ENCODE data around the gene CCDC141. TPM values are rescaled to one million over a fixed set of nuclear protein-coding genes. Genes with fewer than 3 reads are reported as not detected.

Gene CCDC141, protein sequence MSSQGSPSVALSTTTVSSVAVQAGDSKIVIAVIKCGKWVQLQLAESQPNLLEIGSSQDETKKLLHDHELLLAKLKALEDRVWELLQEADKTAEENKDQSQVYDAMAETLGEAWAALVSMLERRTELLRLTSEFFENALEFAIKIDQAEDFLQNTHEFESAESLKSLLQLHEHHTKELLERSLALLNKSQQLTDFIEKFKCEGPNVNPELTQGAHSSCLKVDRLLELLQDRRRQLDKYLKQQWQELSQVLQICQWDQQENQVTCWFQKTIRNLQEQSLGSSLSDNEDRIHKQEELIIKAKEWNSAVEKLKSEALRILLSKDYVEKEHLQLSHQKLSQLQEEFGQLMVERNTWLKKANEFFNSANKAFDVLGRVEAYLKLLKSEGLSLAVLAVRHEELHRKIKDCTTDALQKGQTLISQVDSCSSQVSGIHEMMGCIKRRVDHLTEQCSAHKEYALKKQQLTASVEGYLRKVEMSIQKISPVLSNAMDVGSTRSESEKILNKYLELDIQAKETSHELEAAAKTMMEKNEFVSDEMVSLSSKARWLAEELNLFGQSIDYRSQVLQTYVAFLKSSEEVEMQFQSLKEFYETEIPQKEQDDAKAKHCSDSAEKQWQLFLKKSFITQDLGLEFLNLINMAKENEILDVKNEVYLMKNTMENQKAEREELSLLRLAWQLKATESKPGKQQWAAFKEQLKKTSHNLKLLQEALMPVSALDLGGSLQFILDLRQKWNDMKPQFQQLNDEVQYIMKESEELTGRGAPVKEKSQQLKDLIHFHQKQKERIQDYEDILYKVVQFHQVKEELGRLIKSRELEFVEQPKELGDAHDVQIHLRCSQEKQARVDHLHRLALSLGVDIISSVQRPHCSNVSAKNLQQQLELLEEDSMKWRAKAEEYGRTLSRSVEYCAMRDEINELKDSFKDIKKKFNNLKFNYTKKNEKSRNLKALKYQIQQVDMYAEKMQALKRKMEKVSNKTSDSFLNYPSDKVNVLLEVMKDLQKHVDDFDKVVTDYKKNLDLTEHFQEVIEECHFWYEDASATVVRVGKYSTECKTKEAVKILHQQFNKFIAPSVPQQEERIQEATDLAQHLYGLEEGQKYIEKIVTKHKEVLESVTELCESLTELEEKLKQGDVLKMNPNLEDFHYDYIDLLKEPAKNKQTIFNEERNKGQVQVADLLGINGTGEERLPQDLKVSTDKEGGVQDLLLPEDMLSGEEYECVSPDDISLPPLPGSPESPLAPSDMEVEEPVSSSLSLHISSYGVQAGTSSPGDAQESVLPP (N-terminal part only)
- total RNA-seq, result 0.53 and 0.78 TPM in 2 replicates

DNA sequence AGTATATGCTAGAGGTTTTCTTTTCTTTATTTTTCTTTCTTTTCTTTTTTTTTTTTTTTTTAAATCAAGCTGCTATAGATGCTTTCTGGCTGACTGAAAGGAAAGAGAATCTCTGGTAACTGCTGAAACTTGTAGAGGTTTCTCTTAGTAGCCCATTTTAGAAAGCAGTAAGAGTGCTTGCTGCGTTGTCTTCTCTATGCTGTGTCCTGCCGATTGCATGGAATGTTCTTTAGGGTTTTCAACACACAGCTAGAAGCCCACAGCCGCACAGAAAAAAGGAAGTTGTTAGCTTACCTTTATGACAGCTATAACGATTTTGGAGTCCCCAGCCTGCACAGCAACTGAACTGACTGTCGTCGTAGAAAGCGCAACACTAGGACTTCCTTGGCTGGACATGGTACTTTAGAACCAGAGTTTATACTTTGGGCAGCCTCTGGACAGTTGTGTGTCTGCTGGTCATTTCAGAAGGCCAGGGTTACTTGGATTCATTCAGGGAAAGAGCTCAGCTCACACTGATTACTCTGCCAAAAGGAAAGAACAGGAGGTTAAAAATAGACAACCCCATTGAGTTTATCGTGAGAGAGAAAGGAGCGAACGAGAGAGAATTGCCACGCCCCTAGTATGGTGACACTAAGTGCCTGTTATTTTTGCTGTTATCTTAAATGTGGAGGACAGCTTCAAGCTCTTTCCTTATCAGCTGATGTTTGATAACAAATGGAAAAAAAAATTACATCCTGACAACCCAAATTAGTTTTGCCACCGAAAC is at the start of gene CCDC141:
TSS of gene CCDC141 (minus strand) at position 592 of the 766 bp plus-strand sequence. CDS start at position 396, 196 bp downstream.

DNA sequence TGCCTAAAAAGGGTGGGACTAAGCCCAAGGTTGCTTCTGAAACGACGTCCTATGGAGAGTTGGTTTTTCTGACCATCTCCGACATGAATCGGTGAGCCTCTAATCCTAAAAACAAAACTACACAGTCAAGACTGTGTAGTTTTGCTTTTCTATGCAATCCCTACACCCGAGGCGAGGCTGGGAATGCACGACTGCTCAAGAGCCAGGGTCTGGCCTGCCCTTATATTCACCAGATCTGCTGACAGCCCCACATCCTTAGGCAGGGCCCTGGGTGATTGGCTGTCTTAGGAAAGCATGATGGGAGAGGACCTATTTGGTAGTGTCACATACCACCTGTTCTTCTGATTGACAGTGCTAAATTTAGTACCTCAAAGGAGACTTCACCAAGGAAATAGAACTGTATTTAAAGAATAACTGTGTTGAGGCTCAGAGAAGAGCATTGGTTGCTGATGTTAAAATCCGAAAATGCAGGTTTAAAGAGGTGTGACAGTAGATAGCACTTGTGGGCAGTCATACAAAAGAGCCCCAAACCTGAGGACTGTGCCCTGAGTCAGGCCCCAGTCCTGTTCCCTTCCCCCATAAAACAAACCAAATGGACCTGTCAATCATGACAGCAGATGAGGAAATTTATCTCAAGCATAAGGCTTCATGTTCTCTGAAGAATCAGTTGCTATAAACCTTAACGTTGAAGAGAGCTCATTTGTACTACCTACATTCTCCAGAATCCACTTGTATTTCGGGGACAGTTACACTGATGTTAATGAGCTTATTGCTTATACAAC is 242.5 kb downstream of the CCDC141 start, which contains the start of gene TTN:
TSS of gene TTN (minus strand) at position 197 of the 782 bp plus-strand sequence. CDS start 2,781 bp downstream, outside the sequence.

Other genes starting within 250 kb of the CCDC141 start
- 1.2 and 3.3 TPM in 2 replicates for gene TTN, start 242.7 kb downstream of the CCDC141 start, total RNA-seq
- 65.1 and 82.7 TPM in 2 replicates for gene SESTD1, start 214.7 kb upstream of the CCDC141 start, total RNA-seq

All from smooth muscle cell of the pulmonary artery (primary cell).